GM23338 (cell line): Measurements from ENCODE around the gene DLG3. TPM values are rescaled to one million over a fixed set of nuclear protein-coding genes. Genes with fewer than 3 reads are reported as not detected.

Experiments
- ATAC-seq: fragments of 200-7000 bp; cut with Tn5 transposase; 3 replicates; pipeline ENCODE4 v1.9.1; 2020
- DNase-seq: peaks from one replicate; pipeline ENCODE4 v3.0.0-alpha.2; 2015; ENCODE audit warnings: low spot score
- H2AFZ ChIP-seq: fragments of 200-600 bp; sonication (generic); 2 replicates; pipeline ENCODE4 v1.8.0; 2016; ENCODE audit warnings: antibody characterized with exemption, mild to moderate bottlenecking, moderate library complexity
- H3F3A ChIP-seq: fragments of 200-600 bp; sonication (generic); replicated peaks from 2 replicates; pipeline ENCODE4 v1.8.0; 2017; ENCODE audit warnings: antibody characterized with exemption, mixed run types, low read depth
- H3K27ac ChIP-seq: fragments of 200-600 bp; sonication (generic); 2 replicates; pipeline ENCODE4 v1.6.1; 2016; ENCODE audit warnings: low read depth
- H3K27me3 ChIP-seq: fragments of 200-600 bp; sonication (generic); 2 replicates; pipeline ENCODE4 v1.8.0; 2016; ENCODE audit warnings: mild to moderate bottlenecking, mixed run types, moderate library complexity; ENCODE audit not compliant: insufficient read depth
- H3K36me3 ChIP-seq: fragments of 200-600 bp; sonication (generic); 2 replicates; pipeline ENCODE4 v1.8.0; 2016; ENCODE audit warnings: mild to moderate bottlenecking; ENCODE audit not compliant: insufficient read depth
- H3K4me1 ChIP-seq: fragments of 200-600 bp; sonication (generic); 2 replicates; pipeline ENCODE4 v1.8.0; 2016; ENCODE audit warnings: mild to moderate bottlenecking, moderate library complexity; ENCODE audit not compliant: insufficient read depth
- H3K4me2 ChIP-seq: fragments of 200-600 bp; sonication (generic); 2 replicates; pipeline ENCODE4 v1.7.1; 2017; ENCODE audit warnings: mixed run types
- H3K4me3 ChIP-seq: fragments of 200-600 bp; sonication (generic); 2 replicates; pipeline ENCODE4 v1.6.1; 2016; ENCODE audit warnings: mixed run types
- H3K79me2 ChIP-seq: fragments of 200-600 bp; sonication (generic); replicated peaks from 2 replicates; pipeline ENCODE4 v1.8.0; 2017; ENCODE audit warnings: mild to moderate bottlenecking; ENCODE audit not compliant: insufficient read depth
- H3K9me2 ChIP-seq: fragments of 200-600 bp; sonication (generic); 2 replicates; pipeline ENCODE4 v1.8.0; 2017; ENCODE audit not compliant: insufficient read depth
- H4K20me1 ChIP-seq: fragments of 200-600 bp; sonication (generic); replicated peaks from 2 replicates; pipeline ENCODE4 v1.8.0; 2017; ENCODE audit warnings: mild to moderate bottlenecking; ENCODE audit not compliant: insufficient read depth
- H3K27ac Mint-ChIP-seq: 2 replicates; pipeline ENCODE4 v1.8.0; 2020; ENCODE audit warnings: inconsistent platforms, mild to moderate bottlenecking, moderate library complexity, mixed read lengths
- H3K27me3 Mint-ChIP-seq: 3 replicates; pipeline ENCODE4 v1.8.0; 2022; ENCODE audit warnings: low read depth, mild to moderate bottlenecking, moderate library complexity, mixed read lengths, inconsistent platforms; ENCODE audit not compliant: insufficient read depth, poor library complexity
- H3K36me3 Mint-ChIP-seq: 3 replicates; pipeline ENCODE4 v1.8.0; 2021; ENCODE audit warnings: low read depth, mild to moderate bottlenecking, inconsistent platforms, moderate library complexity, mixed read lengths
- H3K4me1 Mint-ChIP-seq: 3 replicates; pipeline ENCODE4 v1.8.0; 2020; ENCODE audit warnings: mild to moderate bottlenecking, inconsistent platforms, mixed read lengths
- H3K4me3 Mint-ChIP-seq: 3 replicates; pipeline ENCODE4 v1.8.0; 2021; ENCODE audit warnings: moderate library complexity, mild to moderate bottlenecking, inconsistent platforms, mixed read lengths
- H3K9me3 Mint-ChIP-seq: 3 replicates; pipeline ENCODE4 v1.8.0; 2020; ENCODE audit warnings: moderate library complexity, mild to moderate bottlenecking, inconsistent platforms, mixed read lengths
- CREB1 ChIP-seq: fragments of 250-450 bp; sonication (Bioruptor Pico); IDR thresholded peaks from 2 replicates; pipeline ENCODE4 v1.5.0; 2020; ENCODE audit warnings: low read depth, mild to moderate bottlenecking, moderate library complexity
- ETS1 ChIP-seq: IDR thresholded peaks from 2 replicates; pipeline ENCODE4 v1.6.1; 2016; ENCODE audit warnings: antibody characterized with exemption
- POLR2AphosphoS5 ChIP-seq: IDR thresholded peaks from 2 replicates; pipeline ENCODE4 v1.6.1; 2016; ENCODE audit warnings: antibody characterized with exemption, low read depth
- STAT1 ChIP-seq: IDR thresholded peaks from one replicate; pipeline ENCODE4 v1.6.1; 2016; ENCODE audit warnings: antibody characterized with exemption; ENCODE audit not compliant: unreplicated experiment
- polyA plus RNA-seq: library from polyadenylated mRNA; unstranded; fragments of >200 nt; fragmentation: Nextera tagmentation; extraction: Ambion mirVana; gene quantifications from 2 replicates; pipeline ENCODE4 v1.2.1, GENCODE V29; 2016
- small RNA-seq: library from RNA; depleted of rRNA; stranded (forward); fragments of <200 nt; gene quantifications from one replicate; pipeline ENCODE3, GENCODE V24; 2014; ENCODE audit warnings: low replicate concordance
- total RNA-seq: library from RNA; depleted of rRNA; stranded (reverse); fragments of >200 nt; shearing (Covaris generic); gene quantifications from 2 replicates; pipeline ENCODE4 v1.2.3, GENCODE V29; 2014; rRNA removed
- TF ChIP-seq, protein P1 (sequence below), 2 experiments: fragments of 200-600 bp in 1 of 2; sonication (generic) in 1 of 2; conservative IDR thresholded peaks; 2 replicates each; pipeline versions ENCODE4 v1.5.1 to v1.6.1; 2016 to 2017; ENCODE audit warnings: antibody characterized with exemption in 2 of 2, low read depth in 2 of 2, mild to moderate bottlenecking in 2 of 2, moderate library complexity in 1 of 2

The DLG3 gene
- total and polyA plus RNA-seq, 2 experiments from 2014 or later: 13.0 to 61.8 TPM

- TF ChIP-seq POLR2AphosphoS5 (no peak), STAT1 (no peak), CREB1 (CRISPR knock-in tag) (no peak), ETS1 (no peak)
- TF ChIP-seq, protein P1, sequence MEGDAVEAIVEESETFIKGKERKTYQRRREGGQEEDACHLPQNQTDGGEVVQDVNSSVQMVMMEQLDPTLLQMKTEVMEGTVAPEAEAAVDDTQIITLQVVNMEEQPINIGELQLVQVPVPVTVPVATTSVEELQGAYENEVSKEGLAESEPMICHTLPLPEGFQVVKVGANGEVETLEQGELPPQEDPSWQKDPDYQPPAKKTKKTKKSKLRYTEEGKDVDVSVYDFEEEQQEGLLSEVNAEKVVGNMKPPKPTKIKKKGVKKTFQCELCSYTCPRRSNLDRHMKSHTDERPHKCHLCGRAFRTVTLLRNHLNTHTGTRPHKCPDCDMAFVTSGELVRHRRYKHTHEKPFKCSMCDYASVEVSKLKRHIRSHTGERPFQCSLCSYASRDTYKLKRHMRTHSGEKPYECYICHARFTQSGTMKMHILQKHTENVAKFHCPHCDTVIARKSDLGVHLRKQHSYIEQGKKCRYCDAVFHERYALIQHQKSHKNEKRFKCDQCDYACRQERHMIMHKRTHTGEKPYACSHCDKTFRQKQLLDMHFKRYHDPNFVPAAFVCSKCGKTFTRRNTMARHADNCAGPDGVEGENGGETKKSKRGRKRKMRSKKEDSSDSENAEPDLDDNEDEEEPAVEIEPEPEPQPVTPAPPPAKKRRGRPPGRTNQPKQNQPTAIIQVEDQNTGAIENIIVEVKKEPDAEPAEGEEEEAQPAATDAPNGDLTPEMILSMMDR (conservative IDR thresholded peaks at IDR 0.05; ENCODE audit: low read depth in 2 of 2): no peak
- Mint-ChIP-seq H3K27ac (no peak overlapping the region), H3K4me3 (no peak overlapping the region), H3K9me3 (no peaks in the 10 kb centered on the region; the same call in 2 of the 3 replicates), H3K27me3 (no peaks in the 10 kb centered on the region), H3K36me3 (no peaks in the 10 kb centered on the region), H3K4me1 (peaks cover 3% of the 10 kb centered on the region; the same call in 2 of the 3 replicates)
- Histone ChIP-seq H3F3A (no peaks in the 10 kb centered on the region), H3K4me3 (no peak overlapping the region), H3K9me2 (no peaks in the 10 kb centered on the region), H3K4me1 (no peaks in the 10 kb centered on the region), H3K36me3 (no peaks in the 10 kb centered on the region), H3K27me3 (no peaks in the 10 kb centered on the region), H4K20me1 (no peaks in the 10 kb centered on the region), H3K27ac (no peak overlapping the region), H3K4me2 (no peak overlapping the region), H3K79me2 (no peaks in the 10 kb centered on the region), H2AFZ (no peak overlapping the region)
- DNase-seq (no peak), ATAC-seq (no peak)
Measured at GRCh38 chrX:70554948-70555347, 110.3 kb downstream of the DLG3 start.

Small RNA genes within 50 kb of the gene (small RNA-seq; reads per million reads assigned to genes)
- gene RNU4-81P (not detected), gene RNY4P23 (1.5 reads per million, percentile 75 among the genes with 10 or more reads in this experiment)

Other genes starting within 250 kb of the DLG3 start
- not detected in 2 replicates for gene AWAT1, start 210.2 kb upstream of the DLG3 start, total RNA-seq
- gene AWAT1, start 210.2 kb upstream of the DLG3 start, polyA plus RNA-seq: not detected in 2 replicates
- gene P2RY4, start 184.6 kb upstream of the DLG3 start, total RNA-seq: 0.73 TPM in 1 of 2 replicates, not detected in the other
- gene P2RY4, start 184.6 kb upstream of the DLG3 start, polyA plus RNA-seq: not detected in 2 replicates
- not detected in 2 replicates for gene ARR3, start 176.5 kb upstream of the DLG3 start, total RNA-seq
- not detected in 2 replicates for gene ARR3, start 176.5 kb upstream of the DLG3 start, polyA plus RNA-seq
- not detected in 2 replicates for gene RAB41, start 162.7 kb upstream of the DLG3 start, total RNA-seq
- gene RAB41, start 162.7 kb upstream of the DLG3 start, polyA plus RNA-seq: not detected in 2 replicates
- 30.2 and 33.5 TPM in 2 replicates for gene PDZD11, start 154.9 kb upstream of the DLG3 start, total RNA-seq
- gene PDZD11, start 154.9 kb upstream of the DLG3 start, polyA plus RNA-seq: 67.6 and 68.9 TPM in 2 replicates
- gene KIF4A, start 154.7 kb upstream of the DLG3 start, total RNA-seq: 27.6 and 30.6 TPM in 2 replicates
- gene KIF4A, start 154.7 kb upstream of the DLG3 start, polyA plus RNA-seq: 18.7 and 21.5 TPM in 2 replicates
- gene GDPD2, start 21.5 kb upstream of the DLG3 start, total RNA-seq: 10.3 and 11.3 TPM in 2 replicates
- gene GDPD2, start 21.5 kb upstream of the DLG3 start, polyA plus RNA-seq: 3.6 and 5.2 TPM in 2 replicates